Endothelial cell (in vitro differentiated cells): ENCODE measurements around the gene CPT2. TPM values are rescaled to one million over a fixed set of nuclear protein-coding genes. Genes with fewer than 3 reads are reported as not detected.

ENCODE experiments used
- DNase-seq: peaks from one replicate; pipeline ENCODE4 v3.0.0; 2021; ENCODE audit warnings: low spot score
- H3K27ac Mint-ChIP-seq: one replicate; pipeline ENCODE4 v1.8.0; 2021; ENCODE audit warnings: mixed read lengths, inconsistent platforms; ENCODE audit not compliant: unreplicated experiment
- H3K27me3 Mint-ChIP-seq: one replicate; pipeline ENCODE4 v1.8.0; 2021; ENCODE audit warnings: mild to moderate bottlenecking, moderate library complexity, mixed read lengths, inconsistent platforms; ENCODE audit not compliant: unreplicated experiment
- H3K36me3 Mint-ChIP-seq: one replicate; pipeline ENCODE4 v1.8.0; 2021; ENCODE audit warnings: mild to moderate bottlenecking, low read depth, mixed read lengths, inconsistent platforms; ENCODE audit not compliant: unreplicated experiment
- H3K4me1 Mint-ChIP-seq: one replicate; pipeline ENCODE4 v1.8.0; 2021; ENCODE audit warnings: mild to moderate bottlenecking, mixed read lengths, inconsistent platforms; ENCODE audit not compliant: unreplicated experiment
- H3K4me3 Mint-ChIP-seq: one replicate; pipeline ENCODE4 v1.8.0; 2021; ENCODE audit warnings: mild to moderate bottlenecking, mixed read lengths, inconsistent platforms; ENCODE audit not compliant: unreplicated experiment
- H3K9me3 Mint-ChIP-seq: one replicate; pipeline ENCODE4 v1.8.0; 2021; ENCODE audit warnings: mixed read lengths, inconsistent platforms; ENCODE audit not compliant: unreplicated experiment
- CTCF ChIP-seq: fragments of 200-600 bp; sonication (generic); IDR thresholded peaks from one replicate; pipeline ENCODE4 v1.5.0; 2021; ENCODE audit warnings: antibody characterized with exemption; ENCODE audit not compliant: unreplicated experiment
- total RNA-seq: library from RNA; stranded (reverse); fragmentation: NEBNext Ultra II Directional; extraction: Animal tissue kit (Norgen Biotek cat#: 25700); gene quantifications from one replicate; pipeline ENCODE4 v1.2.1, GENCODE V29; 2021; ENCODE audit not compliant: unreplicated experiment

Gene CPT2
- total RNA-seq, 1 donor from 2014 or later = 17.6 TPM

- no peak for TF ChIP-seq CTCF
- Mint-ChIP-seq H3K36me3 (no peaks in the 10 kb centered on the region), H3K27ac (peak overlapping the region; percentile 72), H3K9me3 (no peaks in the 10 kb centered on the region), H3K4me3 (no peak overlapping the region), H3K4me1 (peaks cover 9% of the 10 kb centered on the region), H3K27me3 (no peaks in the 10 kb centered on the region)
- DNase-seq = no peak
Measured at GRCh38 chr1:53244141-53244540, 47.5 kb downstream of the CPT2 start.

GRCh38 chr1:53246261-53247134 lies 49.9 kb downstream of the CPT2 start:
- Mint-ChIP-seq H3K27me3 (no peaks in the 10 kb centered on the region), H3K9me3 (no peaks in the 10 kb centered on the region), H3K27ac (no peak overlapping the region), H3K4me3 (no peak overlapping the region), H3K4me1 (peaks cover 9% of the 10 kb centered on the region), H3K36me3 (peaks cover 4% of the 10 kb centered on the region)
- DNase-seq = no peak
- no peak for TF ChIP-seq CTCF

GRCh38 chr1:53249706-53250105 lies 53.1 kb downstream of the CPT2 start:
- TF ChIP-seq CTCF = no peak
- no peaks in the 10 kb centered on the region for H3K9me3 Mint-ChIP-seq
- DNase-seq = no peak
- no peak overlapping the region for H3K4me3 Mint-ChIP-seq
- H3K27ac Mint-ChIP-seq = no peak overlapping the region
- no peaks in the 10 kb centered on the region for H3K4me1 Mint-ChIP-seq
- no peaks in the 10 kb centered on the region for H3K27me3 Mint-ChIP-seq
- H3K36me3 Mint-ChIP-seq = peaks cover 9% of the 10 kb centered on the region

GRCh38 chr1:53250325-53250724 lies 53.7 kb downstream of the CPT2 start:
- H3K4me3 Mint-ChIP-seq = no peak overlapping the region
- no peaks in the 10 kb centered on the region for H3K4me1 Mint-ChIP-seq
- no peak for DNase-seq
- TF ChIP-seq CTCF = no peak
- no peak overlapping the region for H3K27ac Mint-ChIP-seq
- no peaks in the 10 kb centered on the region for H3K27me3 Mint-ChIP-seq
- H3K36me3 Mint-ChIP-seq = peaks cover 9% of the 10 kb centered on the region
- H3K9me3 Mint-ChIP-seq = no peaks in the 10 kb centered on the region

GRCh38 chr1:53254011-53254640 lies 57.5 kb downstream of the CPT2 start:
- Mint-ChIP-seq H3K27ac (no peak overlapping the region), H3K4me1 (no peaks in the 10 kb centered on the region), H3K9me3 (no peaks in the 10 kb centered on the region), H3K4me3 (no peak overlapping the region), H3K27me3 (peaks cover 1% of the 10 kb centered on the region), H3K36me3 (peaks cover 9% of the 10 kb centered on the region)
- no peak for TF ChIP-seq CTCF
- DNase-seq = no peak
